GM21723 (cell line): ENCODE results near the gene ASAP2.
A peak's percentile ranks its signal among the peaks of the same experiment; 100 is the strongest.

Experiments used
- ATAC-seq: cut with Tn5 transposase; IDR thresholded peaks from one replicate; pipeline ENCODE4 v1.9.1; 2021; ENCODE audit warnings: mild to moderate bottlenecking, moderate library complexity; ENCODE audit not compliant: unreplicated experiment

ASAP2 gene

DNA sequence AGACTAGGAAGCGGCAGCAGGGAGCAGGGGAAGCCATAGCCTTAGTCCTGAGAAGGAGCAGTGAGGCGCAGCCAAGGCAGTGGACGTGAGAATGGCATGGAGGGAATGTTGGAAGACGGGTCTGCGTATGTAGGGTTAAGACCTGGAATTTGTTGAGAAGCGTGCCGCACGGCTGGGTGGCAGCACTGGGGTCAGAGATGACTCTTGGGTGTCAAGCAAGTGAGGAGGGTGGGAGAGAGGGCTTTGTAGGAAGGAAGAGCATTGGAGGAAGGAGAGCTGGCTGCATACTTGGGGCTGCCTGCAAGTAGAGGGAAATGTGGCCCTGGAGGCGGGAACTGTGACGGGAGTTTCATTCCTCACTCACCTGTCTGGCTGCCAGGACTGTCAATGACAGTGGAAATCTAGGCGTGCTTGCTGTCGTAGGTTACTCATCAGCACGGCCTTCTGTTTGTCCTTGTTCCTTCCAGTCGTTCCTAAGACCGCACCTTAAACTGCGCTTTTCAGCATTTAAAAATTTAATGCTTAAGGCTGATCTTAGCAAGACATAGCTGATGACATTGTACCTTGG is 108.8 kb downstream of the ASAP2 start:
- ATAC-seq, result no peak

DNA sequence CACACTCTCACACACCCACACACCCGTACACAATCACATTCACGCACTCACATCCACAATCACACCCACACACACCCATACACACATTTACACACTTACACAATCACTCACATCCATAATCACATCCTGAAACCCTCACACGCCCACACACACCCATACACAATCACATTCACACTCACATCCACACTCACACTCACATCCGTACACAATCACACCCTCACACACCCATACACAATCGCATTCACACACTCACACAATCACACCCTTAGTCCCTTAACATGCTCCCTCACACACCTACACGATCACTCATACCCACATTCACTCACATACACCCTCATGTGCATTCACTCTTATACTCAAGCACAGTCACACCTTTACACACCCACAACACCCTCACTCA is 110.9 kb downstream of the ASAP2 start:
- no peak for ATAC-seq

DNA sequence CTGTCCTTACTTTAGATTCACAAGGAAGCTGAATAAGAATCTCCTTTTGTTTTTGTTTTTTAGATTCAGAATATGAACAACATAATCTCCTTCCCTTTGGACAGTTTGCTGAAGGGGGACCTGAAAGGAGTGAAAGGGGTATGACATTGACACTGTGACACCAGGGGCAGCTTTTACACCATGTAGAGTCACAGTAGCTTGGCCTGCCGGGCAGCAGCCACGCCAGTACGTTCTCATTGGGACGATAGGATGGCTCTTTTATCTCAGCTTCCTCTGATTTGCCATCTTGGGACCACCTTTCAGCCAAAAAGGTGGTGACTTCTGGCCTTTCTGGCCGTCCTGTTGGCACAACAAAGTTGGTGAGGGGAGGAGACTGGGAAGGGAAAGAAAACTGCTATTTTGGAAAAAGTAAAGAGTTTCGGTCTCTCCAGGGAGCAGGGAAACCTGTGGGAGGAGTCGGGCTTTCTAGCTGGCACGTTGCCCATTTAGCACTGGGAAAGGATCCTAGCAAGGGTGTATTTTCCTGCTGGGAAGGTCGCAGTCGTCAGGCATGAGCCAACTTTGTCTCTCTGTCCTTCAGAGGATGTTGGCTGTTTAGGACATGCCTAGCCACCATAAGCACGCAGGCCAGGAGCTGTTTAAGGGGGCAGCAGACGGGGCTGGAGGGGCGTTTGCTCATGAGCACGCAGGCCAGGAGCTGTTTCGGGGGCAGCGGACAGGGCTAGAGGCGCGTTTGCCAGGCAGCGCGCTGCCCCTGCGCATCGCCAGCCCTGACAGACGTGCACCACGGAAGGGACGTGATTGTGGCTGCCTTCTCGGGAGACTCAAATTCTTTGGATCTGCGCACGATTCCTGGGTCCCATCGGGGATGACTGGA is 112.1 kb downstream of the ASAP2 start:
- ATAC-seq, result no peak

GRCh38 chr2:9319338-9319715 is 112.7 kb downstream of the ASAP2 start:
- ATAC-seq, result no peak

GRCh38 chr2:9322576-9322975 is 116.0 kb downstream of the ASAP2 start:
- ATAC-seq, result no peak

- no peak for ATAC-seq
Observed at GRCh38 chr2:9325428-9325827, 118.8 kb downstream of the ASAP2 start.

- no peak for ATAC-seq
Observed at GRCh38 chr2:9326975-9327374, 120.4 kb downstream of the ASAP2 start.

GRCh38 chr2:9327873-9328352 is 121.3 kb downstream of the ASAP2 start:
- ATAC-seq, result no peak

DNA sequence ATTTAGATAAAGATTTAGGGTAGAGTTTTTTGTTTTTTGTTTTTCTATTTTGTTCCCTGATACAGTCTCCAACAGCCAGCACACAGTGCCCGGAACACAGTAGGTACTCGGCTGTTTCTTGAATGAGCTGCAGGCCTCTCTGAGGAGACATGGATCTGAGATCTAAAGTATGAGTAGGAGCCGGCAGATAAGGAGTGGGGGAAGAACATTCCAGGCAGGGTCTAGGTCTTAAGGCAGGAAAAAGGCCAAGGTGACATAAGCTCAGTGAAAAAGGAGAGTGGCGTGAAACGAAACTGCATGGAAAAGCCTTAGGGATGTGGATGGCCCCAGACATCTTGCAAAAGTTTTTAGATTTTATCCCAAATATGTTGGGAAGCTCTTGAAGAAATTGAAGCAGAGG is 122.3 kb downstream of the ASAP2 start:
- no peak for ATAC-seq

GRCh38 chr2:9329497-9329896 is 122.9 kb downstream of the ASAP2 start:
- ATAC-seq, result no peak

DNA sequence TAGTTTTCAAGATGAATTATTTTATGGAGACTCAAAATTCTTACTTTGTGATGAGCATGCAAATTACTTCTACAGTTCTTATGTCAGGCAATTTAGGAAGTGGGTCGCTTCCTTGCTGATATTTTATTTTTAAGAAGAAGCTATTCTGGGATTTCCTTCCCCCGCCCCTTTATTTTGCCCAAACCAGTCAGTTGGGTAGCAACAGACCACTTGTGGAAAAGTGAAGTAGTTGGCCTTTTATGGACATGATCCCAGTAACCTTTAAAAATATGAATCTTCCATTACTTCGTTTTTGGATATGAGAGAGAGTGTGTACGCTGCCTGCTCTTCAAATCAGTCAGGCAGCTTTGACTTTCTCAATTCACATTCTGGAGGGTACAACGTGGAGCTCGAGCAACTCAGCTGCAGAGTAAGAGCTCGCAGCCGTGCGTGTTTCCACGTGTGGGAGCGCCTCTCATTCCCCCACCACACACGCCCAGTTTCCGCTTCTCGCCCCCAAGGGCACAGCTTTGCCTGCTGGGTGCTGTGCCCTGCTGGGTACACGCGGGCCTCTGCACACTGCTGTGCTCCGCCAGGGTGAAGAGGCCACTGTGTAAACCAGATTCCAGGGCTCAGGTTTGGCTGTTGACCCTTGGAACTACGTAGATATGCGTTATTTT is 124.1 kb downstream of the ASAP2 start:
- ATAC-seq, result no peak

DNA sequence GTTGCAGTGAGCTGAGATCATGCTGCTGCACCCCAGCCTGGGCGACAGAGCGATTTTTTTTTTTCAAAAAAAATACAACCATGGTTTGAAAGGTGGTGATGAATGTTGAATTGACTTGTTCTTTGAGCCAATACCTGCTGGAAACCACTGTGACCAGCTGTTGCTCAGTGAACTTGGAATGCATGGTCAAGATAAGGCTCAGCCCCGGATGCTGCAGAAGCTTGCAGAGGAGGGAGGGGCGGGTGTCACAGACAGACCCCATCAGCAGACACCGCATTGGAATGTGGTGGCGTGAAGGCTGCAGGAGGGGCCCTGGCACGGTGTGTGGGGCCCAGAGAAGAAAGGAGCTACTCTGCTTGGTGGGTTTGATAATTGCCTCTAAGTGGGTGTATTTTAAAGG is 125.1 kb downstream of the ASAP2 start:
- no peak for ATAC-seq

- ATAC-seq, result no peak
Observed at GRCh38 chr2:9332136-9332852, 125.7 kb downstream of the ASAP2 start.

DNA sequence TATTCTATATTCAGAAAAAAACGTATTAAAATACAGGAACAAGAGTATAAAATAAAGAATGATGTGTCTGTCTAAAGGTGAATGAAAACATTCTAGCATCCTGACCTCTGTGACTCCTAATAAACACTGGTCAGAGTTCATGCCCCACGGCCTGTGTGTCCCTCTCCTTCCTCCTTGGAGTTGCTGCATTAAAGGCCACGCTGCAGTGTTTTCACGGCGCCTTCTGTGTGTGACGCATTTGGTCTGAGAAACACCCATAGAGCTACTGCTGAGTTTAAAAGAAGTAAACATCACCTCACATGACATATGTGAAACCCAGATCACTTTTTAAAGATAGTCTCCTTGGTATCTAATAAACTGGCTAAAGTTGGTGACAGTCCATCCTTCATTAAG is 126.2 kb downstream of the ASAP2 start:
- ATAC-seq, result no peak

DNA sequence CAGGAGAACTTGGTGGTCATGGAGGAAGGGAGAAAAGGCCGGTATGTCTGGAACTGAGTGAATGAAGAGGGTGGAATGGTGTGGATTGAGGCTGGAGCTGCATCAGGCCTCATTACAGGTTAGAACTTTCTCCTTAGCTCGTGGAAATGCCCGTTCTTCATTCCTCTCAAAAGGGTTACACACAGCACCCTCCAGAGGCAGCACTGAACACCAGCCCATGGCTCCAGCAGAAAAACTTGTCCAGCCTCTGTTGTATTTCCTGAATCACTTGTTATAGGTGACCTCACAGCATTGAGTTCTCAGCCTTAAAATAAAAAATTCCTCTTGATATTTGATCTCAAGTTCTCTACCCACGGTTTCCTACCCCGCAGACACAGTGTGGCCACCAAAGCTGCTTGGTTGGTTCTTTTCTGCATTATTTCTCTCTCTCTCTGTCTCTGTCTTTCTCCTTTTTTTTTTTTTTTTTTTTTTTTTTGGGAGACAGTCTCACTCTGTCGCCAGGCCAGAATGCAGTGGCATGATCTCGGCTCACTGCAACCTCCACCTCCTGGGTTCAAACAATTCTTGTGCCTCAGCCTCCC is 127.1 kb downstream of the ASAP2 start:
- no peak for ATAC-seq

DNA sequence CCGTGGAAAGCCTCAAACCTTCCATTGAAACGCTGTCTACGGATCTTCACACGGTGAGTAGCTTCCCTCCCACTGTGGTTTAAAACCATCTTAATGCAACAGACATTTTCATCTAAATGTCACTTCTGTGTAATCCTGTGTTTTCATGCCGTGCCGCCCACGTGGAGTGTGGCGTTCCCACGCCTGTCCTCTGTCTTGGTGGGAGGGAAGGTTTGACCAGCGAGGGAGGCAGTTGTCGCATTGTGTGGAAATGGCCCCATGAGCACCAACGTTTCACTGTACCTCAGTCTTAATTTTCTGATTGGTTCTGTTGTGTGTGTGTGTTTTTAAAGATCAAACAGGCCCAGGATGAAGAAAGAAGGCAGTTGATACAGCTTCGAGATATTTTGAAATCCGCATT is 128.1 kb downstream of the ASAP2 start:
- no peak for ATAC-seq

DNA sequence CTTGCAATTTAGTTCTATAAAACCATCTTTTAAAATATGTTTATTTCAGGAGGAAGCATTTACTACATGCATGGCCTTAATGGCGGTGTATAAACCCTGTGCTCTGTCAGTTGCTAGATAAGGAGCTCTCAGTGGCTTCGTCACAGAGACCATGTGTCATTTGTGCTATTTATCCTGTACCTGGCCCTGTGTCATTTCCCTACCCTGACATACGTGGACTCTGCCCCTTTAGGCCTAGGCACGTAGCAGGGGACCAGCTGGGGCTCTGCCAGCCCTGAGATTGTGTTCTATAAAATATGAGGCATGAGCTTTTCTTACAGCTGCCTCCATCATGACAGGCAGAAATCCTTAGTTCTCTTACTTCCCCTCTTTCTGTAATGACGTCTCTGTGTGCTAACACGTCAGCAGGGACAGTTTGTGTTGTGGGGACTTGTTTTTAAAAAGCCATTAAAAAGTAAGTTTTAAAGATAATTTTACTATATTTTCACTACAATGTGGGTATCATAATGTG is 128.8 kb downstream of the ASAP2 start:
- no peak for ATAC-seq

- peak; percentile 59 for ATAC-seq
Observed at GRCh38 chr2:9336241-9336575, 129.6 kb downstream of the ASAP2 start.

DNA sequence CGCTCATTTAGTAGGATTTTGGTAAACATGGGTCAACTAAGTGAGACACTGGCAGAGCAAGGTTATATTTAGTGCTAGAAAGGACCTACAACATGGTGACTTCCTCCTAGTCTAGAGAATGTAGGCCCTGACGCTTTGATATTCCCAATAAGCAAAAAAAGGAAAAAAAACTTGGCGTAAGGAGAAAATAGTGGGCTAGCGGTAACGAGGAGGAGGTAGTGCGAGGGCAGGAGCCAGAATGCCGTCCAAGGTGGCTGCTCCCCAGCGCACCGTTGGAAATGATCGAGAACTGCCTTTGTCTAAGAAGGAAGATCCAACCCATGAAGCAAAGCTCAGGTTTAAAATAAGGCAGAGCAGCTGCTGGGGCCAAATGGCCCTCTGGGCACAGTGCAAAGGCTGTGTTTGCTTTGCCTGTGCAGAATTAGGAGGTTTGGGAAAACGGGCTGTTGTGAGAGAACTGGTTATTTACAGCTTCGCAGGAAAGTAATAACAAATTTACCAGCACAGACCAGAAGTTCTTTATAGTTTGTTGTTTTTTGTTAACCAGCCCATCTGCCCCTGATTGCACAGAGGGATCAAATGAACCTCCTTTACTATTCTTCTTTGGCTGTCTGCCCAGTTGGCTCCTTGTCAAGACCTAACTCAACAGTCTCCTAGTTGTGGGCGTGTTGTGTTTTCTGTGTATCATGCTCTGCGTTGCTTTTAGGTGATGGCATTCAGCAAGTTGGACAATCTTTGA is 130.1 kb downstream of the ASAP2 start:
- ATAC-seq, result no peak

- no peak for ATAC-seq
Observed at GRCh38 chr2:9337901-9338300, 131.3 kb downstream of the ASAP2 start.
